GM12878 (cell line): ENCODE data around the gene ZBTB3. TPM values are rescaled to one million over a fixed set of nuclear protein-coding genes. Genes with fewer than 3 reads are reported as not detected.

ENCODE experiments used
- CHD1 ChIP-seq: IDR thresholded peaks from 2 replicates; pipeline ENCODE4 v1.6.1; 2012; ENCODE audit warnings: low read depth, low read length, improper control_type of control experiment
- CHD2 ChIP-seq: IDR thresholded peaks from 2 replicates; pipeline ENCODE4 v1.6.1; 2011; ENCODE audit warnings: low read depth, low read length, improper control_type of control experiment, borderline replicate concordance
- CREM ChIP-seq: IDR thresholded peaks from 2 replicates; pipeline ENCODE4 v1.6.1; 2014; ENCODE audit warnings: antibody characterized with exemption, low read depth
- EGR1 ChIP-seq, 2 experiments: IDR thresholded peaks; 1 replicate in 1 of 2; 2 replicates in 1 of 2; pipeline ENCODE4 v1.6.1; 2011 to 2012; ENCODE audit warnings: low read depth in 2 of 2, low read length in 2 of 2, borderline replicate concordance in 1 of 2, mild to moderate bottlenecking in 1 of 2, moderate library complexity in 1 of 2
- GATAD2B ChIP-seq: fragments of 450-650 bp; conservative IDR thresholded peaks from 2 replicates; pipeline ENCODE4 v1.6.1; 2017; ENCODE audit warnings: low read depth, mild to moderate bottlenecking, moderate library complexity
- HDAC2 ChIP-seq: fragments of 200-600 bp; sonication (generic); IDR thresholded peaks from 2 replicates; pipeline ENCODE4 v1.6.1; 2017
- JUND ChIP-seq: IDR thresholded peaks from 2 replicates; pipeline ENCODE4 v1.6.1; 2012; ENCODE audit warnings: low read depth, mild to moderate bottlenecking, low read length, improper control_type of control experiment, moderate library complexity
- LARP7 ChIP-seq: fragments of 450-650 bp; IDR thresholded peaks from 2 replicates; pipeline ENCODE4 v1.6.1; 2017; ENCODE audit warnings: mild to moderate bottlenecking
- MEF2B ChIP-seq: fragments of 450-650 bp; IDR thresholded peaks from 2 replicates; pipeline ENCODE4 v1.6.1; 2018; ENCODE audit warnings: mild to moderate bottlenecking, moderate library complexity; ENCODE audit not compliant: partially characterized antibody, poor library complexity, severe bottlenecking
- NFIC ChIP-seq: IDR thresholded peaks from 2 replicates; pipeline ENCODE4 v1.6.1; 2012; ENCODE audit warnings: low read depth, mild to moderate bottlenecking, inconsistent platforms, low read length, moderate library complexity
- NFYA ChIP-seq: IDR thresholded peaks from 2 replicates; pipeline ENCODE4 v1.6.1; 2011; ENCODE audit warnings: low read depth, mild to moderate bottlenecking, low read length, improper control_type of control experiment, borderline replicate concordance
- NR2C2 ChIP-seq: IDR thresholded peaks from 2 replicates; pipeline ENCODE4 v1.6.1; 2011; ENCODE audit warnings: borderline replicate concordance, low read depth; ENCODE audit not compliant: control insufficient read depth, insufficient read length
- PAX5 ChIP-seq: IDR thresholded peaks from 2 replicates; pipeline ENCODE4 v1.6.1; 2011; ENCODE audit warnings: low read depth, low read length, borderline replicate concordance
- SMARCA5 ChIP-seq: fragments of 450-650 bp; IDR thresholded peaks from 2 replicates; pipeline ENCODE4 v1.6.1; 2017; ENCODE audit warnings: mild to moderate bottlenecking
- SUPT20H ChIP-seq: IDR thresholded peaks from 2 replicates; pipeline ENCODE4 v1.6.1; 2011; ENCODE audit warnings: low read depth, mild to moderate bottlenecking, low read length, moderate library complexity, borderline replicate concordance; ENCODE audit not compliant: control insufficient read depth
- TARDBP ChIP-seq: IDR thresholded peaks from 2 replicates; pipeline ENCODE4 v1.6.1; 2016; ENCODE audit warnings: borderline replicate concordance
- WRNIP1 ChIP-seq: IDR thresholded peaks from 2 replicates; pipeline ENCODE4 v1.6.1; 2011; ENCODE audit warnings: low read depth, low read length, improper control_type of control experiment, borderline replicate concordance
- YY1 ChIP-seq: IDR thresholded peaks from 2 replicates; pipeline ENCODE4 v1.6.1; 2011; ENCODE audit warnings: low read depth, mild to moderate bottlenecking, low read length
- ZNF24 ChIP-seq: fragments of 450-650 bp; IDR thresholded peaks from 2 replicates; pipeline ENCODE4 v1.6.1; 2017; ENCODE audit warnings: antibody characterized with exemption, mild to moderate bottlenecking
- polyA plus RNA-seq, 11 experiments: library from polyadenylated mRNA; depleted of rRNA in 4 of 11; unstranded in 6 of 11; stranded (reverse) in 5 of 11; fragments of >200 nt; fragmentation: Nextera tagmentation in 4 of 11; fragmentation: Illumina TruSeq in 1 of 11; extraction: Ambion mirVana in 4 of 11; extraction: Trizol in 1 of 11; gene quantifications; 1 replicate in 1 of 11; 2 replicates in 10 of 11; pipeline versions ENCODE4 v1.2.1 to v1.2.3, GENCODE V29; 2011 to 2016; ENCODE audit warnings: inconsistent platforms in 2 of 11, missing spikeins in 2 of 11, low read depth in 1 of 11
- total RNA-seq, 4 experiments: library from RNA; depleted of rRNA in 3 of 4; stranded (reverse); fragments of >200 nt in 3 of 4; fragmentation: Illumina TruSeq in 1 of 4; extraction: Trizol in 1 of 4; gene quantifications; 2 replicates each; pipeline versions ENCODE4 v1.2.1 to v1.2.3, GENCODE V29; 2013 to 2021
- TF ChIP-seq, protein P1 (sequence below): IDR thresholded peaks from 2 replicates; pipeline ENCODE4 v1.6.1; 2012; ENCODE audit warnings: low read depth, low read length, improper control_type of control experiment
- TF ChIP-seq, protein P2 (sequence below): fragments of 150-350 bp; IDR thresholded peaks from 2 replicates; pipeline ENCODE4 v1.6.1; 2014; ENCODE audit warnings: mild to moderate bottlenecking, low read depth, low read length
- TF ChIP-seq, protein P3 (sequence below): IDR thresholded peaks from 2 replicates; pipeline ENCODE4 v1.6.1; 2012; ENCODE audit warnings: low read depth, low read length, improper control_type of control experiment
- TF ChIP-seq, protein P4 (sequence below): fragments of 450-650 bp; IDR thresholded peaks from 2 replicates; pipeline ENCODE4 v1.6.1; 2017; ENCODE audit warnings: mild to moderate bottlenecking, low read depth, inconsistent platforms; ENCODE audit not compliant: poor library complexity, severe bottlenecking
- TF ChIP-seq, protein P5 (sequence below): fragments of 450-650 bp; IDR thresholded peaks from 2 replicates; pipeline ENCODE4 v1.6.1; 2016; ENCODE audit warnings: mild to moderate bottlenecking

The ZBTB3 gene
- total and polyA plus RNA-seq, 10 of the 15 experiments (the other 5 are each of a cell fraction or from before 2014, with no cell fraction given), result 1.4 to 7.7 (median 4.8) TPM

DNA sequence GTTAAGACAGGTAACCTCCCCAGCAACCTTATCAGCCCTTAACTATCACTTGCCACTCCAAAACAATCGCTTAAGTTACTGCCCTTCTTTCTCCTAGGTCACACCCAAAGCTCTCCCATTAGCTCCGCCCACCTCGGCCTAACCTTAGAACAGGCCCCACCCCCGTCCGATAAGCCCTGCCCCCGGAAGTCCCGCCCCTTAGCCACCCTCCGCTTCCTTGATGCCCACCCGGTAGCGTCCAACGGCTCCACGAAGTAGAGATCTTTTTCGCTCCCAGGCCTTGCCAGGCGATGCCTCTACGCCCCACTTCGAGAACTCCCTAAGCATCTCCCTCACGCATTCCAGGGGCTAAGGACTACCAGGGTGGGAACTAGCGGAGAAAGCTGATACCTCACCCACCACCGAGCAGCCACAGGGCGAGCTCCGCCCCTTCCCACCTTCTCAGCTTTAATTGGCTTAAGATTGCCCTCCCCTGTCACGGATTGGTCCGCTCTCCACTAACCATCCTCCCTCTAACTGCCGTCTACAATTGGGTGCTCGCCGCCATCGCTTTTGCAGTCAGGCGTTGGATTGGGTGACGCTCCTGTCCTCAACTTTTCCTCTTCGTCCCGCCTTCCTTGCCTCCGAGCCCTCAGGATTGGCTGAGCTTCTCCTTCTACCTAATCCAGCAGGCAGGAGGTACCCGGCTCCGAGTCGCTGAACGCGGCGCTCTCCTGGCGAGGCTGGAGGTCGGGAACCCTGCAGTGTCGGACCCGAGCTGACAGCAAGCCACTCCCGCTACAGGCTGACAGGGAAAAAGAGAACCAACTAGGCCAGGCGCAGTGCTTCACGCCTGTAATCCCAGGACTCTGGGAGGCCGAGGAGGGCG, at the start of gene ZBTB3 (continued):
- no peak for TF ChIP-seq PAX5
- no peak for TF ChIP-seq NR2C2
- TF ChIP-seq HDAC2, result no peak
- peak; percentile 90 for TF ChIP-seq YY1
- no peak for TF ChIP-seq CHD1
- TF ChIP-seq CREM, result peak; percentile 39
- no peak for TF ChIP-seq SUPT20H
- no peak for TF ChIP-seq JUND
- TF ChIP-seq SMARCA5, result 0 out of 2 replicates have a peak, but pooled peaks have one; percentile 7
- TF ChIP-seq, protein P1, sequence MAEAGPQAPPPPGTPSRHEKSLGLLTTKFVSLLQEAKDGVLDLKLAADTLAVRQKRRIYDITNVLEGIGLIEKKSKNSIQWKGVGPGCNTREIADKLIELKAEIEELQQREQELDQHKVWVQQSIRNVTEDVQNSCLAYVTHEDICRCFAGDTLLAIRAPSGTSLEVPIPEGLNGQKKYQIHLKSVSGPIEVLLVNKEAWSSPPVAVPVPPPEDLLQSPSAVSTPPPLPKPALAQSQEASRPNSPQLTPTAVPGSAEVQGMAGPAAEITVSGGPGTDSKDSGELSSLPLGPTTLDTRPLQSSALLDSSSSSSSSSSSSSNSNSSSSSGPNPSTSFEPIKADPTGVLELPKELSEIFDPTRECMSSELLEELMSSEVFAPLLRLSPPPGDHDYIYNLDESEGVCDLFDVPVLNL, result no peak
- TF ChIP-seq, protein P2, sequence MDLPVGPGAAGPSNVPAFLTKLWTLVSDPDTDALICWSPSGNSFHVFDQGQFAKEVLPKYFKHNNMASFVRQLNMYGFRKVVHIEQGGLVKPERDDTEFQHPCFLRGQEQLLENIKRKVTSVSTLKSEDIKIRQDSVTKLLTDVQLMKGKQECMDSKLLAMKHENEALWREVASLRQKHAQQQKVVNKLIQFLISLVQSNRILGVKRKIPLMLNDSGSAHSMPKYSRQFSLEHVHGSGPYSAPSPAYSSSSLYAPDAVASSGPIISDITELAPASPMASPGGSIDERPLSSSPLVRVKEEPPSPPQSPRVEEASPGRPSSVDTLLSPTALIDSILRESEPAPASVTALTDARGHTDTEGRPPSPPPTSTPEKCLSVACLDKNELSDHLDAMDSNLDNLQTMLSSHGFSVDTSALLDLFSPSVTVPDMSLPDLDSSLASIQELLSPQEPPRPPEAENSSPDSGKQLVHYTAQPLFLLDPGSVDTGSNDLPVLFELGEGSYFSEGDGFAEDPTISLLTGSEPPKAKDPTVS, result no peak
- TF ChIP-seq NFIC, result no peak
- TF ChIP-seq, protein P3, sequence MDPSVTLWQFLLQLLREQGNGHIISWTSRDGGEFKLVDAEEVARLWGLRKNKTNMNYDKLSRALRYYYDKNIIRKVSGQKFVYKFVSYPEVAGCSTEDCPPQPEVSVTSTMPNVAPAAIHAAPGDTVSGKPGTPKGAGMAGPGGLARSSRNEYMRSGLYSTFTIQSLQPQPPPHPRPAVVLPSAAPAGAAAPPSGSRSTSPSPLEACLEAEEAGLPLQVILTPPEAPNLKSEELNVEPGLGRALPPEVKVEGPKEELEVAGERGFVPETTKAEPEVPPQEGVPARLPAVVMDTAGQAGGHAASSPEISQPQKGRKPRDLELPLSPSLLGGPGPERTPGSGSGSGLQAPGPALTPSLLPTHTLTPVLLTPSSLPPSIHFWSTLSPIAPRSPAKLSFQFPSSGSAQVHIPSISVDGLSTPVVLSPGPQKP, result no peak
- TF ChIP-seq NFYA, result peak; percentile 78
- TF ChIP-seq MEF2B, result no peak
- no peak for TF ChIP-seq GATAD2B
- peak; percentile 61 for TF ChIP-seq LARP7
- TF ChIP-seq, protein P4, sequence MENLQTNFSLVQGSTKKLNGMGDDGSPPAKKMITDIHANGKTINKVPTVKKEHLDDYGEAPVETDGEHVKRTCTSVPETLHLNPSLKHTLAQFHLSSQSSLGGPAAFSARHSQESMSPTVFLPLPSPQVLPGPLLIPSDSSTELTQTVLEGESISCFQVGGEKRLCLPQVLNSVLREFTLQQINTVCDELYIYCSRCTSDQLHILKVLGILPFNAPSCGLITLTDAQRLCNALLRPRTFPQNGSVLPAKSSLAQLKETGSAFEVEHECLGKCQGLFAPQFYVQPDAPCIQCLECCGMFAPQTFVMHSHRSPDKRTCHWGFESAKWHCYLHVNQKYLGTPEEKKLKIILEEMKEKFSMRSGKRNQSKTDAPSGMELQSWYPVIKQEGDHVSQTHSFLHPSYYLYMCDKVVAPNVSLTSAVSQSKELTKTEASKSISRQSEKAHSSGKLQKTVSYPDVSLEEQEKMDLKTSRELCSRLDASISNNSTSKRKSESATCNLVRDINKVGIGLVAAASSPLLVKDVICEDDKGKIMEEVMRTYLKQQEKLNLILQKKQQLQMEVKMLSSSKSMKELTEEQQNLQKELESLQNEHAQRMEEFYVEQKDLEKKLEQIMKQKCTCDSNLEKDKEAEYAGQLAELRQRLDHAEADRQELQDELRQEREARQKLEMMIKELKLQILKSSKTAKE, result peak; percentile 39
- no peak for TF ChIP-seq TARDBP
- TF ChIP-seq, protein P5, sequence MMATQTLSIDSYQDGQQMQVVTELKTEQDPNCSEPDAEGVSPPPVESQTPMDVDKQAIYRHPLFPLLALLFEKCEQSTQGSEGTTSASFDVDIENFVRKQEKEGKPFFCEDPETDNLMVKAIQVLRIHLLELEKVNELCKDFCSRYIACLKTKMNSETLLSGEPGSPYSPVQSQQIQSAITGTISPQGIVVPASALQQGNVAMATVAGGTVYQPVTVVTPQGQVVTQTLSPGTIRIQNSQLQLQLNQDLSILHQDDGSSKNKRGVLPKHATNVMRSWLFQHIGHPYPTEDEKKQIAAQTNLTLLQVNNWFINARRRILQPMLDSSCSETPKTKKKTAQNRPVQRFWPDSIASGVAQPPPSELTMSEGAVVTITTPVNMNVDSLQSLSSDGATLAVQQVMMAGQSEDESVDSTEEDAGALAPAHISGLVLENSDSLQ, result peak; percentile 99
- TF ChIP-seq ZNF24, result no peak
- peak; percentile 95 for TF ChIP-seq CHD2
- no peak for TF ChIP-seq WRNIP1
- TF ChIP-seq EGR1 (IDR thresholded peaks at IDR 0.05; ENCODE audit: borderline replicate concordance in 1 of 2, low read depth in 2 of 2, low read length in 2 of 2), result no peak
